GM13977 (cell line): ENCODE measurements around the gene CPNE7.

ENCODE experiments used
- DNase-seq: peaks from one replicate; pipeline ENCODE4 v3.0.0; 2012; ENCODE audit warnings: low spot score
- in situ Hi-C: fragments of 300-500 bp; cut with MboI; formaldehyde crosslinking; loops from one replicate; pipeline ENCODE4 v1.12.0; 2022; ENCODE audit warnings: low sequenced_read_pairs, low pct_unique_long_range_greater_than_20kb, mixed read lengths, inconsistent platforms; ENCODE audit not compliant: unreplicated experiment
- TF ChIP-seq, protein P1 (sequence below): IDR thresholded peaks from 2 replicates; pipeline ENCODE4 v1.5.1; 2012; ENCODE audit warnings: mild to moderate bottlenecking, control low read depth; ENCODE audit not compliant: insufficient read depth; ENCODE audit errors: extremely low read depth, missing control alignments

CPNE7 gene

DNA sequence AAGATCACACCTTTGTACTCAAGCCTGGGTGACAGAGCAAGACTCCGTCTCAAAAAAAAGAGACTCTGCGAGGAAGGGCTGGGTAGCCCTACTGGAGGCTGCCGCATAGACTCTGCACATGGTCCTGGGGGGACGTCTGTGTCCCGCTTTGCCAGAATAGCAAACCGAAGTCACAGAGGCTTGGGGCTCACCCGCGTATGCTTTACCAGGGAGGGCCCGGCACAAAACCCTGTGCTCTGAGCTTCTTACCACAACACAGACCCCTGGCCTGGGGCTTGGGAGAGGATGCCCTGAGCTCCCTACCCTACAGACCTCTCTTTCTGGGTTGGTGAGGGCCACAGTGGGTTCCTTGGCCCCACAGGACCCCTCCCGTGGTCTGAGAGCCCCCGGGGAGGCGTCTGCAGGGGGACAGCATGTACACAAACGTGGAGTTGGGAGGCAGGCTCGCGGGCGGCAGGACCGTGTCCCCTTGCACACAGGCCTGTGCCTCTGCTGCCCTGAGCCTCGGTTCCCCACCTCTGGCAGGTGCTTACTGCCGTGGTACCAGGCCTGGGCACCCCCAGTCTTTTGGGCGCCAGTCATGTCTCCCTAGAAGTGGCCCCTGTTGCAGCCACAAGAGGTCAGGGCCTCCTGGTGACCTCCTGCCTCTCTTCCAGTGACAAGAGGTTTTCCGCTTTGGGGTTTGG, 13.8 kb downstream of the CPNE7 start:
- in situ Hi-C loops = no loop called here
- no peak for DNase-seq
- TF ChIP-seq, protein P1, sequence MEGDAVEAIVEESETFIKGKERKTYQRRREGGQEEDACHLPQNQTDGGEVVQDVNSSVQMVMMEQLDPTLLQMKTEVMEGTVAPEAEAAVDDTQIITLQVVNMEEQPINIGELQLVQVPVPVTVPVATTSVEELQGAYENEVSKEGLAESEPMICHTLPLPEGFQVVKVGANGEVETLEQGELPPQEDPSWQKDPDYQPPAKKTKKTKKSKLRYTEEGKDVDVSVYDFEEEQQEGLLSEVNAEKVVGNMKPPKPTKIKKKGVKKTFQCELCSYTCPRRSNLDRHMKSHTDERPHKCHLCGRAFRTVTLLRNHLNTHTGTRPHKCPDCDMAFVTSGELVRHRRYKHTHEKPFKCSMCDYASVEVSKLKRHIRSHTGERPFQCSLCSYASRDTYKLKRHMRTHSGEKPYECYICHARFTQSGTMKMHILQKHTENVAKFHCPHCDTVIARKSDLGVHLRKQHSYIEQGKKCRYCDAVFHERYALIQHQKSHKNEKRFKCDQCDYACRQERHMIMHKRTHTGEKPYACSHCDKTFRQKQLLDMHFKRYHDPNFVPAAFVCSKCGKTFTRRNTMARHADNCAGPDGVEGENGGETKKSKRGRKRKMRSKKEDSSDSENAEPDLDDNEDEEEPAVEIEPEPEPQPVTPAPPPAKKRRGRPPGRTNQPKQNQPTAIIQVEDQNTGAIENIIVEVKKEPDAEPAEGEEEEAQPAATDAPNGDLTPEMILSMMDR = no peak

DNA sequence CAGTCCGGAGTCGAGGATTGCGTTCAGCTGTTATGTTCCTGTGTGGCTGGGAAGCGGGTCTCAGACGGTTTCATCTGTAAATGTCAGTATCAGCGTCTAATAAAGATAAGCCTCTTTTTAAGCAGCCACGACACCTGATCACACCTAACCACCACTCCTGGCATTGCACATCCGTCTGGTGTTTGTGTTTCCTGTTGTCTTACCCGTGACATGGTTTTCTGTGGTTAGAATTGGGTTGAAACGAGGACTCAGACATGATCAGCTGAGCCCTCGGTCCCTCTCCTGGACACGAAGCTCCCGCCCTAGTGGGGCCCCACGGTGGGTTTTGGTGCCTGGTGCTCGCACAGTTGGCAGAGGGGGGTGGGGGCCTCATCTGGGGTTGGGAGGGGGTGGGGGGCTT, 18.3 kb downstream of the CPNE7 start:
- DNase-seq = no peak
- TF ChIP-seq, protein P1 = no peak
- in situ Hi-C loops = no loop called here

DNA sequence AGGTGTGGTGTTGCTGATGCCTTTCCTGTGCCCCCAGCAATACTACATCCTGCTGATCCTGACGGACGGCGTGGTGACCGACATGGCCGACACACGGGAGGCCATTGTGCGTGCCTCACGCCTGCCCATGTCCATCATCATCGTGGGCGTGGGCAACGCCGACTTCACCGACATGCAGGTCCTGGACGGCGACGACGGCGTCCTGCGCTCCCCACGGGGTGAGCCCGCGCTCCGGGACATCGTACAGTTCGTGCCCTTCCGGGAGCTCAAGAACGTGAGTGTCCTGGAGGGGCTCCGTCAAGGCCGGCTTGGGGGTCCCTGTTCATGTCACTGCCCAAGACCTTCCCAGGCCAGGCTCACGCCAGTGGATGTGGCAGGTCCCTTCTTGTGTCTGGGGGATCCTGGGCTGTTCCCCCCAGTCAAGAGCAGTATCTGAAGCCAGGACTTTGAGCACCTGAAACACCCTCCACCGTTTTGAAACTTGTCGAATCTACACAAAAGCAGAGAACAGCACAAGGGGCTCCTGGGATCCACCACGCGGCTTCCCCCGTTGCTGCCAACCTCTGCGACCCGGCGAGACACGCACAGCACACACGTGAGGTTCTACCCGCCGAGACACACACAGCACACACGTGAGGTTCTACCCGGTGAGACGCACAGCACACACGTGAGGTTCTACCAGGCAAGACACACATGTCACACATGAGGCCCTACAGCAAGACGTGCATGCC, 19.9 kb downstream of the CPNE7 start:
- no peak for DNase-seq
- in situ Hi-C loops = no loop called here
- TF ChIP-seq, protein P1 = no peak

DNA sequence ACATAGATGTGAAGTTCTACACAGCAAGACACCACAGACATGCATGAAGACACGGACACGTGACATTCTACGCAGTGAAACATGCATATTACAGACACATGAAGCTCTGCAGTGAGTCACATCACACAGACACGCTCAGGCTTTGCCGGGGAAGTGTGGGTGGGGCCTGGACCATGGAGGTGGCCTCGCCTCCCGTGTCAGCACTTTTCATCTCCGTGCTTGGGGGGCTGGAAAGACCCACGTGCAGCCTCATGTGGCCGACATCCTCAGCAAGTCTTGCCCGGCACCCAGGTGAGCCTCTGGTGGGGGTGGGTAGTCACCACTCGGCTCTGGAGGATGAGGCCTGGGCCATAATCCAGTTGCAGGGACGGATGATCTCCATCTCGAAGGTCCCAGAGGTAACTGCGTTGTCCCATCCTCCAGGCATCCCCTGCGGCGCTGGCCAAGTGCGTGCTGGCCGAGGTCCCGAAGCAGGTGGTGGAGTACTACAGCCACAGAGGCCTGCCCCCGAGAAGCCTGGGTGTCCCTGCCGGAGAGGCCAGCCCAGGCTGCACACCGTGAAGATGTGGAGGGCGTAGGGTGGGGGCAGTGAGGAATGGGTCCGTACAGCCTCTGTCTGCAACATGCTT, 20.6 kb downstream of the CPNE7 start:
- TF ChIP-seq, protein P1 = no peak
- in situ Hi-C loops = no loop called here
- no peak for DNase-seq

DNA sequence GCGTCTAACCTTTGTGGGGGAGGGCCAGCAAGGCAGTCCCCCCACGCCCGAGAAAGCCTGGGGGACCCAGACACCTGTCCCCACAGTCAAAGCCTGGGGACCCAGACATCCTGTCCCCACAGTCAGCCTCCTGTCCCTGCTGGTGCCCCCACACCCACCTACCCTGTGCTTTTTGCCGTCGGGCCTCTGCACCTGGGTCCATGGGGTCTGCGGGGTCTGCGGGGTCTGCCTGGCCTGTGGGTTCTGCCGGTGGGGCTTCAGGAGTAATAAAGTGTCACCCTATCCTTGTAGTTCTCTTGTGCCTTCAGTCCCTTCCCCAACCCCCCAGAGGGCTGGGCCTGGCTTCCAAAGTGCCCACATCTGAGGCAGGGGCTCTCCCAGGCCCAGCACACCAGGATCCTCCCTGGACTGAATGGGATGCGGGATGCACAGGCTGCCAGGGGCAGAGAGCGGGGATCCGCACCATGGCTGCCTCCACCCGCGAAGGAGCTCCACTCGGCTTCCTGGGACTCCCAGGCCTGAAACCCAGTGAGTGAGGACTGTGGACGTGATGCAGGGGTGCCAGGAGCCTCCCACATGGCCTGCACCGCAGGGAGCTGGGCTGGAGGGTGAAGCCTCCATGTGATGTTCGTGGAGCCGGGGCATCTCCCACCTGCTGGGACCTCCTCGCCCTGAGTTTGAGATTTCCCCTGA, 21.5 kb downstream of the CPNE7 start:
- TF ChIP-seq, protein P1 = no peak
- in situ Hi-C loops = no loop called here
- no peak for DNase-seq

DNA sequence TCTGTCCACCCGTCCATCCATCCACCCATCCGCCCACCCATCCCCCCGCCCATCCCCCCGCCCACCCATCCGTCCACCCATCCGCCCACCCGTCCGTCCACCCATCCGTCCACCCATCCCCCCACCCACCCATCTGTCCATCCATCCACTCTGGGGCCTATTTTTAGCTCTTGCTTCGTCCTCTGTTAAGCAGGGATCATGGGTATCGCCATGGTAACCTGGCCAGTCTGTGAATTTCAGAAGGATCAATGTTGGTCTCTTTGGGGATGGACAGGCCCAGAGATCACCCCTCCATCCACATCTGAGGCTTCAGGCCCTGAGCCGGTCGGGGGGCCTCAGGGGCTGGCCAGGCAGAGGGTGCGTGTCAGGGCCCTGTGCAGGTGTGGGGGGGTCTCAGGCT, 22.6 kb downstream of the CPNE7 start:
- in situ Hi-C loops = no loop called here
- TF ChIP-seq, protein P1 = no peak

More for the DNA sequence above, 22.6 kb downstream of the CPNE7 start:
- no peak for DNase-seq
